Inflammatory macrophage (primary cell): ENCODE results near the gene GALNT9.
"Not testable (repeated sequence)": the region's sequence is repeated elsewhere in the genome, so short reads cannot be mapped to it uniquely, and the experiment has no call there.

ENCODE experiments used
- DNase-seq, 2 donors: peaks; one replicate each; pipeline ENCODE4 v3.0.0-alpha.2; 2020 to 2022

The GALNT9 gene

GRCh38 chr12:132195242-132195641 lies 134.1 kb downstream of the GALNT9 start:
- not testable (repeated sequence) for DNase-seq

- no peak for DNase-seq
These were observed 134.8 kb downstream of the GALNT9 start for GRCh38 chr12:132194556-132194955.

GRCh38 chr12:132194056-132194455 lies 135.3 kb downstream of the GALNT9 start:
- peak; percentile 5 to 40 for DNase-seq

GRCh38 chr12:132191715-132192553 lies 137.5 kb downstream of the GALNT9 start:
- no peak for DNase-seq

GRCh38 chr12:132190834-132191500 lies 138.4 kb downstream of the GALNT9 start:
- no peak for DNase-seq

- DNase-seq, result no peak
These were observed 139.2 kb downstream of the GALNT9 start for GRCh38 chr12:132190012-132190755.

GRCh38 chr12:132189378-132190011 lies 139.9 kb downstream of the GALNT9 start:
- DNase-seq, result peak; percentile 97

- no peak for DNase-seq
These were observed 140.5 kb downstream of the GALNT9 start for GRCh38 chr12:132188916-132189325.

- no peak for DNase-seq
These were observed 140.9 kb downstream of the GALNT9 start for GRCh38 chr12:132188451-132188901.

GRCh38 chr12:132187646-132188450 lies 141.5 kb downstream of the GALNT9 start:
- DNase-seq, result no peak

- DNase-seq, result no peak
These were observed 142.3 kb downstream of the GALNT9 start for GRCh38 chr12:132186857-132187620.

GRCh38 chr12:132186208-132186856 lies 143.1 kb downstream of the GALNT9 start:
- no peak for DNase-seq

GRCh38 chr12:132185705-132186104 lies 143.7 kb downstream of the GALNT9 start:
- DNase-seq, result no peak

- DNase-seq, result no peak
These were observed 146.6 kb downstream of the GALNT9 start for GRCh38 chr12:132182711-132183365.

GRCh38 chr12:132182206-132182710 lies 147.1 kb downstream of the GALNT9 start:
- no peak for DNase-seq

- DNase-seq, result no peak
These were observed 147.7 kb downstream of the GALNT9 start for GRCh38 chr12:132181570-132182200.

GRCh38 chr12:132180648-132181546 lies 148.5 kb downstream of the GALNT9 start:
- DNase-seq, result no peak
